A549 (cell line): ENCODE data around the gene COL24A1.

ENCODE experiments used
- EHMT2 ChIP-seq: fragments of 200-600 bp; sonication (generic); IDR thresholded peaks from 2 replicates; pipeline ENCODE4 v1.6.1; 2016; ENCODE audit warnings: antibody characterized with exemption, low read depth, mild to moderate bottlenecking, moderate library complexity
- EP300 ChIP-seq, 2 experiments: fragments of >200 bp; sonication (Bioruptor Twin); formaldehyde crosslinking; IDR thresholded peaks; 2 replicates in 1 of 2; 3 replicates in 1 of 2; pipeline ENCODE4 v1.6.1; 2016 to 2017
- MAFK ChIP-seq: fragments of 450-650 bp; IDR thresholded peaks from 2 replicates; pipeline ENCODE4 v1.6.1; 2014; ENCODE audit not compliant: partially characterized antibody
- POLR2A ChIP-seq: IDR thresholded peaks from 2 replicates; pipeline ENCODE4 v1.6.1; 2012; ENCODE audit warnings: mild to moderate bottlenecking, low read length
- TP53 ChIP-seq: fragments of 250-450 bp; sonication (Bioruptor Pico); IDR thresholded peaks from 2 replicates; pipeline ENCODE4 v1.5.0; 2021; ENCODE audit warnings: mild to moderate bottlenecking, moderate library complexity
- ZC3H11A ChIP-seq: fragments of 450-650 bp; IDR thresholded peaks from 2 replicates; pipeline ENCODE4 v1.6.1; 2014; ENCODE audit warnings: antibody characterized with exemption, mild to moderate bottlenecking
- TF ChIP-seq, protein P1 (sequence below): fragments of >200 bp; sonication (Bioruptor Twin); formaldehyde crosslinking; IDR thresholded peaks from 3 replicates; pipeline ENCODE4 v1.5.1; 2016

- TF ChIP-seq TP53 (CRISPR knock-in tag) (no peak), MAFK (no peak), POLR2A (no peak), EP300 (IDR thresholded peaks at IDR 0.05) (no peak), EHMT2 (no peak), ZC3H11A (no peak)
- TF ChIP-seq, protein P1, sequence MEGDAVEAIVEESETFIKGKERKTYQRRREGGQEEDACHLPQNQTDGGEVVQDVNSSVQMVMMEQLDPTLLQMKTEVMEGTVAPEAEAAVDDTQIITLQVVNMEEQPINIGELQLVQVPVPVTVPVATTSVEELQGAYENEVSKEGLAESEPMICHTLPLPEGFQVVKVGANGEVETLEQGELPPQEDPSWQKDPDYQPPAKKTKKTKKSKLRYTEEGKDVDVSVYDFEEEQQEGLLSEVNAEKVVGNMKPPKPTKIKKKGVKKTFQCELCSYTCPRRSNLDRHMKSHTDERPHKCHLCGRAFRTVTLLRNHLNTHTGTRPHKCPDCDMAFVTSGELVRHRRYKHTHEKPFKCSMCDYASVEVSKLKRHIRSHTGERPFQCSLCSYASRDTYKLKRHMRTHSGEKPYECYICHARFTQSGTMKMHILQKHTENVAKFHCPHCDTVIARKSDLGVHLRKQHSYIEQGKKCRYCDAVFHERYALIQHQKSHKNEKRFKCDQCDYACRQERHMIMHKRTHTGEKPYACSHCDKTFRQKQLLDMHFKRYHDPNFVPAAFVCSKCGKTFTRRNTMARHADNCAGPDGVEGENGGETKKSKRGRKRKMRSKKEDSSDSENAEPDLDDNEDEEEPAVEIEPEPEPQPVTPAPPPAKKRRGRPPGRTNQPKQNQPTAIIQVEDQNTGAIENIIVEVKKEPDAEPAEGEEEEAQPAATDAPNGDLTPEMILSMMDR = no peak
Measured at GRCh38 chr1:85864727-85865126, 291.8 kb downstream of the COL24A1 start.
